Measurements from ENCODE around the gene ETNK1.
"Not testable (repeated sequence)": the region's sequence is repeated elsewhere in the genome, so short reads cannot be mapped to it uniquely, and the experiment has no call there.

Gene ETNK1, protein sequence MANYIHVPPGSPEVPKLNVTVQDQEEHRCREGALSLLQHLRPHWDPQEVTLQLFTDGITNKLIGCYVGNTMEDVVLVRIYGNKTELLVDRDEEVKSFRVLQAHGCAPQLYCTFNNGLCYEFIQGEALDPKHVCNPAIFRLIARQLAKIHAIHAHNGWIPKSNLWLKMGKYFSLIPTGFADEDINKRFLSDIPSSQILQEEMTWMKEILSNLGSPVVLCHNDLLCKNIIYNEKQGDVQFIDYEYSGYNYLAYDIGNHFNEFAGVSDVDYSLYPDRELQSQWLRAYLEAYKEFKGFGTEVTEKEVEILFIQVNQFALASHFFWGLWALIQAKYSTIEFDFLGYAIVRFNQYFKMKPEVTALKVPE

DNA sequence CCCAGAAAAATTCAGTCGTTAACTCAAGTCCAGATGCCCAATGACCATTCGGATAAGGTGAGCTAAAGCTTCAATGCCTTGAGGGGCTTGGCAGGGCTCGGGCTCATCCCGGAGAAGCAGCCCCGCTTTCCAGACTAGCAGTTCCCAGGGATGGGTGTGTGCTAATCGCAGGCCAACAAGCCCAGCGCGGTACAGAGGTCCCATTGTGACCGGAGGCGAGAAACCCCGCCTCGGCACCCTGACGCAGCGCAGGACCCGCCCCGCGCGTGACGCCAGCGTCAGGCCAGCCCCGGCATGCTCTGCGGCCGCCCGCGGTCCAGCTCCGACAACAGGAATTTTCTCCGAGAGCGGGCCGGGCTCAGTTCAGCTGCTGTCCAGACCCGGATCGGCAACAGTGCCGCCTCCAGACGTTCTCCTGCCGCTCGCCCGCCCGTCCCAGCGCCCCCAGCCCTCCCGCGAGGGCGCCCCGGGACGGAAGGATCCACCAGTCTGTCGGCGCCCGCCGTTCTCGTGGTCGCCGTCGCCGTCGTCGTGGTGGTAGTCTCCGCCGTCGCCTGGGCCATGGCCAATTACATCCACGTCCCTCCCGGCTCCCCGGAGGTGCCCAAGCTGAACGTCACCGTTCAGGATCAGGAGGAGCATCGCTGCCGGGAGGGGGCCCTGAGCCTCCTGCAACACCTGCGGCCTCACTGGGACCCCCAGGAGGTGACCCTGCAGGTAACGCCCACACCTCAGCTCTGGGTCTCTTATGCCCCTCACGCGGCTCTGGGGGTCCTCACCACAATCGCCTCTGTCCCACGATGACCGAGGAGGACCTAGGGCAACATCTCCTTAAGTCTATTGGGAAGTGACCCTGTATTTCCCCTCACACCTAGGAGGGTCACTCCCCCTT is at the start of gene ETNK1:
Gene ETNK1, plus strand, starts transcription at position 302 of the 892 bp plus-strand sequence. Its CDS starts 260 bp downstream, at position 562.
- peak; percentile 76 for DNase-seq

DNA sequence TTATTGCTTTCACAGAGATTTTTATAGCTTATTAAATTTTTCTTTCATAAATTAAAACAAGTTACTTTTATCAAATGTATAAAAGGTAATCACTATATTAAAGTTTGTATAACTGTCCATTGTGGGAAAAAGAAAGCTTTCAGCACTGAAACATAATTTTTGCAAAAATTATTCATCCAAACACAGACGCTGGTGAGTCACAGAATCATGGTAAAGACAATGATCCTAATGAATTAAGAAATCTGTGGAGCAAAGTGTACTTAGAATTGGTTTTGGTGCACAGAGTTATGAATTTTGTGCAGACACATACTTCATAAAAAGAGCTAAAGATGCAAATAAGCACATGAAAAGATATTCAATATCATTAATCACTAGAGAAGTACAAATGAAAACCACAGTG is 48.9 kb upstream of the ETNK1 start:
- DNase-seq = no peak

- no peak for DNase-seq
These were observed 48.5 kb upstream of the ETNK1 start for GRCh38 chr12:22576473-22576872.

DNA sequence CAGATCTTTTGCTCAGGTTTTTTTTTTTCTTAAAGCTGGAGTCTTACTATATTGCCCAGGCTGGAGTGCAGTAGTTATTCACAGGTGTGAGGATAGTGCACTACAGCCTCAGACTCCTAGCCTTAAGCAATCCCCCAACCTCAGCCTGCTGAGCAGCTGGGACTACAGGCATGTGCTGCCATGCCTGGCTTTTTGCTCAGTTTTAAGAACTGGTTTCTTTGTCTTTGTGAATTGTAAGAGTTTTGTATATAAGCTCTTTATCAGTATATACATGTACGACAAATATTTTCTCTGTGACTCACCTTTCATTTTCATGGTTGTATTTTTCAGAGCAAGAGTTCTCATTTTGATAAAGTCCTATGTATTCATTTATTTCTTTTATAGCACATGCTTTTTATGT is 47.3 kb upstream of the ETNK1 start:
- DNase-seq = no peak

GRCh38 chr12:22578328-22578727 is 46.6 kb upstream of the ETNK1 start:
- no peak for DNase-seq

DNA sequence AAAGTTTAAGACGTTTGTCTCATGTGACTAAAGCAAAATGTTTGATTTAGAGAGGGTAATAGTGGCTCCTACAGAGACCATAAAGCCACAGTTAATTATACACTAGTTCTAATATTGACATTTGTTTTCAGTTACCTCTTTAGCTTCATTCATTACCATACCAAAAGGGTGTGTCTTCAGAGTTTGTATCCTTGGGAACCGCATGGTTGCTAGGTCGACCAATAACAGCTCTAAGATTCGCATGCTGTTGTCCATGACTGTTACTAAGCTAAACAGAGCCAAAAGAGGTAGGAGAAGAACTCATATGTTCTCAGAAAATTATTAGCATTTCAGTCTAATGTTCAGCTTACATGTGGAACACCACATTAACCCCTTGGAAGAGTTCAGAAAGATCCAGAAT is 36.2 kb upstream of the ETNK1 start:
- no peak for DNase-seq

DNA sequence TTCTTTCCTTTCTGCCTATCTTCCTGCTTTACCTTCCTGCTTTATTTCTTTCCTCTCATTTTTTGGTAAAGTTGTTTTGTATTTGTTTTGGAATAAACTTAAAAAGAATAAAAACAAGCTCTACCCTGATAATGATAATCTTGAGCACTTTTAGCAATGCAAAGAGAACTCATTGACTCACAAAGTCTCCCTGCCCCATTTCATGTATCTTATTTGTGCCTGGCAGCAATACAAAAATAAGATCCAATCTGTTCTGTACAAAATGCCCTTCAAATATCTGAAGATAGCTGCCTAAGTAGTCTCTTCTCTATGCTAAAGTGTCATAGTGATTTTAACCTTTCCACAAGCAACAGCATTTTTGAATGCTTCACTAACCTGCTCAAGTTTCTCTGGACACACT is 31.1 kb upstream of the ETNK1 start:
- DNase-seq = no peak

DNA sequence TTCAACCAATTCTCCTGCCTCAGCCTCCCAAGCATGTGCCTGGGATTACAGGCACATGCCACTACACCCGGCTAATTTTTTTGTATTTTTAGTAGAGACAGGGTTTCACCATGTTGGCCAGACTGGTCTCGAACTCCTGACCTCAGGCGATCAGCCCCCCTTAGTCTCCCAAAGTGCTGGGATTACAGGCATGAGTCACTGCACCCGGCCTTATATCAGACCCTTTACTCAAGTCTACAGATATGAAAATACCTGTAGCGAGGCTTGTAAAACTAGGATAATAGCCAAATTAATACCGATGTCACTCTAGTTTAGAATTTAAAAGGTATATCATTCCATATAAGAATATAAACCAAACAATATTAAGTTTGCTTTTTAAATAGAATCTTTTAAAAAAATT is 27.4 kb upstream of the ETNK1 start:
- not testable (repeated sequence) for DNase-seq

GRCh38 chr12:22598141-22598762 is 26.7 kb upstream of the ETNK1 start:
- no peak for DNase-seq

- DNase-seq = no peak
These were observed 26.2 kb upstream of the ETNK1 start for GRCh38 chr12:22598763-22599161.

DNA sequence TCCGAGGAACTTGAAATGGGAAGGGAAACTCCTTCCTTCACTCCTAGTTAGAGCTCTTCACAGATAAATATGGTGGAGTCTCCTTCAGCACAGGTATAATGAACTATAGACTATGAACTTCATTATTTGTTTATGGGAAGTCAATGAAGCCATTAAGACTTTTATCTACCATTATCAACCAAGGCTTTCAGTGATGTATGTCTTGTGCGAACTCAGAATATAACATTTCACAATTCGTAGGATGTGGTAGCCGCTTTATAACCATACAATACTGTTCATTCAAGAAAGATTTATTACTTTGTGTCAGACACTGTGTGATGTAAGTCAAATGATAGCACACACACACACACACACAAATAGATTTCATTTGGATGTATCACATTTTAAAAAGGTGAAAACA is 24.8 kb upstream of the ETNK1 start:
- DNase-seq = no peak

- no peak for DNase-seq
These were observed 15.5 kb upstream of the ETNK1 start for GRCh38 chr12:22609501-22609900.

- no peak for DNase-seq
These were observed 14.8 kb upstream of the ETNK1 start for GRCh38 chr12:22610131-22610530.

GRCh38 chr12:22612822-22613221 is 12.1 kb upstream of the ETNK1 start:
- not testable (repeated sequence) for DNase-seq

- no peak for DNase-seq
These were observed 8.9 kb upstream of the ETNK1 start for GRCh38 chr12:22615963-22616501.

GRCh38 chr12:22617630-22618029 is 7.3 kb upstream of the ETNK1 start:
- DNase-seq = no peak

DNA sequence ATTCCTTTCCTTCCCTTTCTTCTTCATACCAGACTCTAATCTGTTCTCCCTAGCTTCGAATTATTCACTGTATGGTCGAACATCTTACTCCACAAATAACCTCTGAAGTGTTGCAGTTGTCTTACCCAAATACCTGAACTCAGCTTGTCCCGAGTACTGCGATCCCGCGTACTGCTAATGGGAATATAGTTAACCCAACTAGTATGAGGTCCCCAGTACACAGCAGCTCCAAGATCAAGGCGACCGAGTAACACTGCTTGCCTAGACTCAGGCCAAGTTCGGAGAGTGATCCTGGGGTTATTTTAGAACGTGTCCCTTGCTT is 462 bp upstream of the ETNK1 start:
- no peak for DNase-seq

GRCh38 chr12:22625762-22626294 is 857 bp downstream of the ETNK1 start:
- no peak for DNase-seq

DNA sequence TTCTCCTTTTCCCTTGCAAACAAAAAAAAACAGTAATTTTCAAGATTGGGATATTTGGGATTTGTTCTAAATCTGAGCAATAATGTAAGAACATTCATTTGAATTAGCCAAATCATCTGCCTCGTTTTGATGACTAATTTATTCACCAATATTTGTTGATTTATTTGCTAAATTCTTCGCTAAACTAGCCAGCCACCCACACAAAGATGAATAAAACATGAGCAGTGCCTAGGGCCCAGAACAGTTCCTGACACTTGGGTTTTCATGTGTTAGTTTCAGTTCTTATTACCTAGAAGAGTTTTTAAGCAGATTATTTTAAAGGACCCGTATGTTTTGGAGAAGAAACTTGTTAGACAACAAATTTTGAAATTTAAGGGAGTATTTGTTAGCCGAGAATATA is 1.4 kb downstream of the ETNK1 start:
- DNase-seq = no peak

DNA sequence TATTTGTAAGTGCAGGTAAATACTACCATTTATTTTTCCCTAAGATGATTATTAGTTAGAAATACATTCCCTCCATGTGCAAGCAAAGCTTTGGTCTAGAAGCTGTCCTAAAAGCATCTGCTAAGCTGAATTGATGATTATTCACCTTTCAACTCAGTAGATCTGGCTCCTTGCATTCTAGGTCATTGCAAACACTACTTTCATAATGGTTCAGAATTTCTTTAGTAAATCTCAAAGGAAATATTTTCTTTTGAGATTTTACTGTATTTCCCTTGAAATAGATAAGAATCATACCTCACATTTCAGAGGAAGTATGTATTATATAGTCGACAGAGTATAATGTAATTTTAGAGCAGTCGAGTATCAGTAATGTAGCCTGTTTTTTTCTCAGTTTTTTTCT is 2.4 kb downstream of the ETNK1 start:
- DNase-seq = no peak

GRCh38 chr12:22628228-22628627 is 3.3 kb downstream of the ETNK1 start:
- no peak for DNase-seq

DNA sequence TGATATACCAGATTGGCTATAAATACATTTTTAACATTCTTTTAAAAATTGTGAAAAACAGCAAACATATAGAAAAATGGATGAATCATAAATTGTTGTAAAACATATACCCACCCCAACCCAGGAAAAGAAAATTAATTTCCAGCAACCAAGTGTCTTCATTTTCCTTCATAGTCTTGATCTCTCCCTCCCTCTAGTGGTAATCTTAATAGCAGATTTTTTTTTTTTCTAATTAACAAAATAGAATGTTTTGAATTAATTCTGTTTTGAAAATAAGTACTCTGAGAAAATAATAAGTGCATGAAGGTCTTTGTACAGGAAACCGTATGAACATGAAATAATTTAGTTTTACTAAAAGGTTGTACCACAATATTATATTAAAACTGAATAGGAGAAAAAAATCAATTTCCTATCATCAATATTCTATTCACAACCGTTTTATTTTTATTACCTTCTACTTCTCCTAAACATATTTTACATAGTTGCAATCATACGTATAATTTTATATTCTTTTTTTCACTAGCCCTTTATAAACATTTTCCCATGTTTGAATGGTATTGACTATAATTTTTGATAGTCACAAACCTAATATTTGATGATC is 7.0 kb downstream of the ETNK1 start:
- DNase-seq = no peak

DNA sequence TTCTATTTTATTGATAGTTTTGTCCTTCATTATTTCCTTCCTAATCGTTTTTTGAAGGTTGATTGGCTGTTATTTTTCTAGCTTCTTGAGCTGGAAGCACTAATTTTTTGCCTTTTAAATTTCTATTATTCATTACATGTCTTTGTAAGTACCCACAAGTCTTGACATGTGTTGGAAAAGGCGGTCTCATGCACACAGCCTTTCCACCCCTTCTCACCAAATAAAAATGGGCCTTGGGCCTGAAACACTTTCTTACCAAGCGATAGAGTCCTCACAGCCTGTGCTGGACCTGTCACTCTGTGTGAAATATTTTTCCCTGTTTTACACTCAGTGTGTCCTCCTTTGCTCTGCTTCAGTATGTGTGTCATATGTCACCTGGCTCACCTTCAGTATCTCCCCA is 9.9 kb downstream of the ETNK1 start:
- DNase-seq = no peak

All from activated gamma-delta T cell treated with Interleukin-2 at 50 U/mL for 16 hours (primary cell).